Testis (tissue), 3 donors: ENCODE results near the gene TOX4. TPM values are rescaled to one million over a fixed set of nuclear protein-coding genes. Genes with fewer than 3 reads are reported as not detected.

ENCODE experiments used
- DNase-seq: peaks from one replicate; pipeline ENCODE4 v3.0.0-alpha.2; 2019
- H3K27ac ChIP-seq, 2 donors: fragments of 200-600 bp; sonication (generic); one replicate each; pipeline ENCODE4 v1.5.1; 2019
- H3K27me3 ChIP-seq: fragments of 200-600 bp; sonication (generic); one replicate; pipeline ENCODE4 v1.5.1; 2019
- H3K36me3 ChIP-seq: fragments of 200-600 bp; sonication (generic); one replicate; pipeline ENCODE4 v1.5.1; 2017; ENCODE audit warnings: low read depth; ENCODE audit errors: missing control alignments
- H3K4me1 ChIP-seq: fragments of 200-600 bp; sonication (generic); one replicate; pipeline ENCODE4 v1.5.1; 2019
- H3K4me3 ChIP-seq, 2 donors: fragments of 200-600 bp; sonication (generic); one replicate each; pipeline ENCODE4 v1.5.1; 2017 to 2019
- H3K9me3 ChIP-seq: fragments of 200-600 bp; sonication (generic); one replicate; pipeline ENCODE4 v1.5.1; 2017
- POLR2A ChIP-seq: fragments of 450-650 bp; IDR thresholded peaks from one replicate; pipeline ENCODE4 v1.6.1; 2017; ENCODE audit warnings: antibody characterized with exemption, mild to moderate bottlenecking, moderate library complexity
- WGBS, 2 donors: methylation state at CpG; one replicate each; pipeline ENCODE4 v1.1.5; 2018; 5-methylcytosine and 5-hydroxymethylcytosine counted together
- intact Hi-C: fragments of 100-400 bp; cut with DNase I; formaldehyde crosslinking; loops from one replicate; pipeline ENCODE4 v1.15.1; 2023; ENCODE audit warnings: low total_unique reads
- polyA plus RNA-seq: library from polyadenylated mRNA; stranded (reverse); fragments of 350-450 nt; fragmentation: Illumina TruSeq; extraction: RNeasy Lipid Tissue Mini Kit (QIAGEN cat#74804); gene quantifications from one replicate; pipeline ENCODE4 v1.2.3, GENCODE V29; 2014; ENCODE audit warnings: low read depth, low replicate concordance; ENCODE audit not compliant: insufficient read depth
- total RNA-seq, 2 donors: library from RNA; depleted of rRNA; stranded (reverse); fragments of >200 nt; gene quantifications; one replicate each; pipeline ENCODE4 v1.2.3, GENCODE V29; 2016
- TF ChIP-seq, protein P1 (sequence below), 3 experiments: fragments of 450-650 bp in 2 of 3; fragments of 200-600 bp in 1 of 3; sonication (generic) in 1 of 3; IDR thresholded peaks; one replicate each; pipeline ENCODE4 v1.5.1; 2016 to 2019; ENCODE audit warnings: antibody characterized with exemption in 3 of 3, mild to moderate bottlenecking in 2 of 3, moderate library complexity in 1 of 3

The TOX4 gene
- total and polyA plus RNA-seq, 3 donors from 2014 or later, result 64.4 to 120 (median 72.6) TPM

DNA sequence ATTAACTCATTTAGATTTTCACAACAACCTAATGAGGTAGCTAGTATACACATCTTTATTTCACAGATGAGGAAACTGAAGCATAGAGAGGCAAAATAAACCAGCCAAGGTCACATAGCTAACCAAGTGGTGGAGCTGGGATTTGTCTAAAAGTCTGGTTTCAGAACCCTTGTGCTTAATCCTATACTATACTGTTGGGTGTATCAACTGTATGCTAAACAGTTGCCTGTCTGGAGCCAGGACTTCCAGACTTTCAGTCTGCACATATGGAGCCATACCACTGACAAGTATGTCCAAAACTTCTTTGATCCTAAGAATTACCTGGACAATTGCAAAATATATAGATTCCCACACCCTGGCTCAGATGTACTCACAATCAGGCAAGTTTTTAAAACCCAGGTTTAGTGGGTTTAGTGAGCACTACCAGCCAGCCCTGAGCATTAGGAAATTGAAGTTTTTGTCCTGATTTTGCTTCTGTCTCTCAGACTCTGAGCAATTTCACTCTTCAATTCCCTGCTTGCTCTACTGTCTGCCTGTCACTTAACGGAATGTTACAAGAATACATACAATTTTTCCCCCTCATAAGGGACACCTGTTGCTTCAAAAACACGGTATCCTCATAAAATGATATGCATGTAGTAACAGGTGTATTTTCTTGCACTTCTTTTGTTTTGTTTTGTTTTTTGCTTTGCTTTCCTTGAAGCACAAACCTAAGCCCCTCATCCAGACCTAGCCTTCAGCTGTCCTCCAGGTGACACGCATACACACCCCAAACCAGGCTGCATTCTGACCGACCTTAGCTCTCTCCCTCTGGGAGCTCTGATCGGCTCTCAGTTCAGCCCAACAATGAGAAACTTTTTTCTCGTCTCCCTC, 58.8 kb downstream of the TOX4 start:
- no peak for DNase-seq
- Histone ChIP-seq H3K4me3 (peak overlapping the region; percentile 6 to 45), H3K36me3 (no peaks in the 10 kb centered on the region), H3K27ac (no peak overlapping the region), H3K9me3 (no peaks in the 10 kb centered on the region), H3K27me3 (no peaks in the 10 kb centered on the region), H3K4me1 (peaks cover 4% of the 10 kb centered on the region)
- WGBS, 2 donors, result 20 to 40% methylated on average over 6 of the region's 6 CpGs
- intact Hi-C loops, result no loop called here
- TF ChIP-seq POLR2A, result no peak
- TF ChIP-seq, protein P1, sequence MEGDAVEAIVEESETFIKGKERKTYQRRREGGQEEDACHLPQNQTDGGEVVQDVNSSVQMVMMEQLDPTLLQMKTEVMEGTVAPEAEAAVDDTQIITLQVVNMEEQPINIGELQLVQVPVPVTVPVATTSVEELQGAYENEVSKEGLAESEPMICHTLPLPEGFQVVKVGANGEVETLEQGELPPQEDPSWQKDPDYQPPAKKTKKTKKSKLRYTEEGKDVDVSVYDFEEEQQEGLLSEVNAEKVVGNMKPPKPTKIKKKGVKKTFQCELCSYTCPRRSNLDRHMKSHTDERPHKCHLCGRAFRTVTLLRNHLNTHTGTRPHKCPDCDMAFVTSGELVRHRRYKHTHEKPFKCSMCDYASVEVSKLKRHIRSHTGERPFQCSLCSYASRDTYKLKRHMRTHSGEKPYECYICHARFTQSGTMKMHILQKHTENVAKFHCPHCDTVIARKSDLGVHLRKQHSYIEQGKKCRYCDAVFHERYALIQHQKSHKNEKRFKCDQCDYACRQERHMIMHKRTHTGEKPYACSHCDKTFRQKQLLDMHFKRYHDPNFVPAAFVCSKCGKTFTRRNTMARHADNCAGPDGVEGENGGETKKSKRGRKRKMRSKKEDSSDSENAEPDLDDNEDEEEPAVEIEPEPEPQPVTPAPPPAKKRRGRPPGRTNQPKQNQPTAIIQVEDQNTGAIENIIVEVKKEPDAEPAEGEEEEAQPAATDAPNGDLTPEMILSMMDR (IDR thresholded peaks at IDR 0.05), result no peak

DNA sequence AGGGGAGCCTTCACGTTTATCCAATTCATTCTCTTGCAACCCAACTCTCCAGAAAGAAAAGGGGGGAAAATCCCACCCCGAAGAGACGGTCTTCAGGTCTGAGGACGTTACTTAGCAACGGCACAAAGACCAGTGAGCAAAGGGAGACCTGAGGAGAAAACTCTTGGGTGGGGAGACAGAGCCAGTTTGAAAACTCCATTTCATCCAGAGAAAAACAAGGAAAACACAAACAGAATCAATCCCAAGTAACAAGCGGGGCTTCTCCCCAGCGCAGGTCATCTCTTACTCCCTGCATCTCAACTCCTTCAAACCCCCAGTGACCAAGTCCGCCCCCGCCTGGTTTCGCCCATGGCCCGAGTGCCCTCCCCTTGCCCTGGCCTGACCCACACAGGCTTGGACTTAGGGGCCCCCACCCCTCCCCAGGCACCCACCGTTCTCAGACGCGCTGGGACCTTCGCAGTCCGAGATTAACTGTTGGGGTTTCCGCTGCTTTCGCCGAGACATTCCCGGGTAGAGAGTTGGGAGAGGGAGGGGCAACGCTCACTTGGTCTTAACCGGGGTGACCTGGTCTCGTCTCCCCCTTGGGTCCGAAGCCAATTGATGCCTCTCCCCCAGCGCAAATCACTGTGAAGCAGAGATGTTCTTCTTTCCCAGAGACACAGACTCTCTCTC, 59.6 kb downstream of the TOX4 start:
- 1 to 4% methylated on average over 25 of the region's 25 CpGs for WGBS, 2 donors
- peaks cover 4% of the 10 kb centered on the region for H3K4me1 ChIP-seq
- intact Hi-C loops, result no loop called here
- DNase-seq, result no peak
- H3K27me3 ChIP-seq, result no peaks in the 10 kb centered on the region
- H3K9me3 ChIP-seq, result no peaks in the 10 kb centered on the region
- no peak overlapping the region for H3K27ac ChIP-seq
- no peaks in the 10 kb centered on the region for H3K36me3 ChIP-seq
- no peak for TF ChIP-seq POLR2A
- TF ChIP-seq, protein P1 (IDR thresholded peaks at IDR 0.05), result no peak
- H3K4me3 ChIP-seq, result peak overlapping the region; percentile 6 to 45

DNA sequence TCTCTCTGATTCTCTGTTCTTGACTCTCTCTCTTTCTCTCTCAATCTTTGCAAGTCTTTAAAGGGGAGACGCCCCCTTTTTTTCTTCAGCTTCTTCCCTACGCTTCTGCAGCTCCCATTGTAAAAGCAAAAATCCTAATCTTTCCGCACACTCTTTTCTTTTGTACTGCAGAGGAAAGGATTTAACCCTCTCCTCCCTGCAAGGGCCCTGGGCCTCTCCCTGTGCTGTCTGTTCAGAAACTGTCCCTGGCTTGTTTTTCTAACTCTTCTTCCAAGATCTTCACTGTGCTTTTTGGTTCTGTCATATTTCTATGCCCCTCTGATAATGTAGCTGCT, 60.1 kb downstream of the TOX4 start:
- no peak for TF ChIP-seq POLR2A
- TF ChIP-seq, protein P1 (IDR thresholded peaks at IDR 0.05), result no peak
- Histone ChIP-seq H3K4me3 (peak overlapping the region; percentile 6 to 45), H3K36me3 (no peaks in the 10 kb centered on the region), H3K9me3 (no peaks in the 10 kb centered on the region), H3K27ac (no peak overlapping the region), H3K27me3 (no peaks in the 10 kb centered on the region), H3K4me1 (peaks cover 4% of the 10 kb centered on the region)
- DNase-seq, result no peak
- intact Hi-C loops, result no loop called here
- WGBS, 2 donors, result 1 to 5% methylated on average over 3 of the region's 3 CpGs

DNA sequence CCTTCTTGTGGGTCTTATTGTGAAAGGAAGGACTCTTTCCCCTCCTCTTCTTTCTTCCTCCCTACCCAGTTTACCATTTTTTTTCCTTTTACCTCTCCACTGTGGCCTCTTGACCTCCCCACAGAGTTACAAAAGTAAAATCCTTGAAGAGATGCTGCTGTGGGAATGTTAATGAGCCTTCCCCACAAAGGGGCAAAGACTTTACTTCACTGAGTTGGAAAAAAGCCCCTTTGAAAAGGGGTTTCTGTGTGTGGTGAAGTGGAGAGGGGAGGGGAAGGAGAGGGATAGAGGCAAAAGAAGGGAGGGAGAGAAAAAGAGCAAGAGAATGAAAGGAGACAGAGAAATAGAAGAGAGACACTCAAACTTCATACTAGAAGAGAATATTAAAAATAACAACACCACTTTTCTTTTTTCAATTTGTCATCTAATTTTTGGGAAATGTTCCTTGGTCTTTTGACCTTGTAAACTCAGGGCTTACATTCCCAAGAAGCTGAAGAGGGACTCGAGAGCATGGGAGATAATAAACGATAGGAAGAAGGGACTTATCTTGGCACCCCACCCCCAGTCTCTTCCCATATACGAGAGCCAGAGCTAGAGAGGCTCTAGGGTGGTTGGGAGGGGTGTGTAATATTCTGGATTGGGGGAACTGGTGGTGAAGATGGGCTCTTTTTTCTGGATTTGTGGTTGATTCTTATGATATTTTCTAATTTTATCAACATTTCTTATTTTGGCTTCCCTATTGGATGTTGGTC, 62.4 kb downstream of the TOX4 start:
- intact Hi-C loops, result no loop called here
- no peaks in the 10 kb centered on the region for H3K27me3 ChIP-seq
- no peak for DNase-seq
- WGBS, 2 donors, result 39 to 48% methylated on average over 3 of the region's 3 CpGs
- H3K9me3 ChIP-seq, result no peaks in the 10 kb centered on the region
- H3K36me3 ChIP-seq, result no peaks in the 10 kb centered on the region
- H3K4me1 ChIP-seq, result peaks cover 4% of the 10 kb centered on the region
- TF ChIP-seq, protein P1 (IDR thresholded peaks at IDR 0.05), result no peak
- TF ChIP-seq POLR2A, result no peak
- H3K4me3 ChIP-seq, result no peak overlapping the region
- no peak overlapping the region for H3K27ac ChIP-seq
